AG10803 (cell line): ENCODE measurements around the gene PTPDC1.

Experiments used
- DNase-seq: peaks from one replicate; pipeline ENCODE4 v3.0.0; 2010; ENCODE audit warnings: low read depth
- H3K4me3 ChIP-seq: 2 replicates; pipeline ENCODE4 v1.5.1; 2011; ENCODE audit warnings: mild to moderate bottlenecking, low read length, control low read depth
- CTCF ChIP-seq: conservative IDR thresholded peaks from 2 replicates; pipeline ENCODE4 v1.5.1; 2011; ENCODE audit warnings: mild to moderate bottlenecking, low read length, control low read depth, inconsistent platforms

Gene PTPDC1

GRCh38 chr9:94061864-94062263, 22.4 kb upstream of the PTPDC1 start:
- no peak for DNase-seq

GRCh38 chr9:94065535-94065961, 18.7 kb upstream of the PTPDC1 start:
- peak; percentile 86 for DNase-seq
- peak; percentile 97 for TF ChIP-seq CTCF
- no peak overlapping the region for H3K4me3 ChIP-seq

More at GRCh38 chr9:94061864-94062263, 22.4 kb upstream of the PTPDC1 start:
- no peak overlapping the region for H3K4me3 ChIP-seq
- no peak for TF ChIP-seq CTCF

- TF ChIP-seq CTCF: no peak
- DNase-seq: no peak
- no peak overlapping the region for H3K4me3 ChIP-seq
These were observed 16.0 kb upstream of the PTPDC1 start for GRCh38 chr9:94068257-94068656.

GRCh38 chr9:94076557-94076956, 7.7 kb upstream of the PTPDC1 start:
- no peak for DNase-seq
- no peak overlapping the region for H3K4me3 ChIP-seq
- no peak for TF ChIP-seq CTCF

- no peak for TF ChIP-seq CTCF
- no peak for DNase-seq
These were observed 6.2 kb upstream of the PTPDC1 start for GRCh38 chr9:94078086-94078485.

GRCh38 chr9:94079236-94079635, 5.0 kb upstream of the PTPDC1 start:
- DNase-seq: no peak
- TF ChIP-seq CTCF: no peak
- no peak overlapping the region for H3K4me3 ChIP-seq

More at GRCh38 chr9:94078086-94078485, 6.2 kb upstream of the PTPDC1 start:
- H3K4me3 ChIP-seq: no peak overlapping the region

- no peak overlapping the region for H3K4me3 ChIP-seq
- no peak for DNase-seq
- no peak for TF ChIP-seq CTCF
These were observed 4.0 kb upstream of the PTPDC1 start for GRCh38 chr9:94080249-94080648.
